HepG2 (cell line): Measurements from ENCODE around the gene WDR91. TPM values are rescaled to one million over a fixed set of nuclear protein-coding genes. Genes with fewer than 3 reads are reported as not detected.
A peak's percentile ranks its signal among the peaks of the same experiment; 100 is the strongest.

Experiments used
- ASH2L ChIP-seq: fragments of 300-600, 200-600 bp; sonication (generic); IDR thresholded peaks from 2 replicates; pipeline ENCODE4 v1.7.0; 2017; ENCODE audit warnings: low read depth, mild to moderate bottlenecking, moderate library complexity, mixed read lengths, low read length; ENCODE audit not compliant: insufficient read length
- CAMTA2 ChIP-seq: sonication (generic); formaldehyde crosslinking; IDR thresholded peaks from 2 replicates; pipeline ENCODE4 v1.4.0; 2020; ENCODE audit warnings: mild to moderate bottlenecking, missing genetic modification reagents, borderline replicate concordance
- CCDC6 ChIP-seq: sonication (generic); formaldehyde crosslinking; IDR thresholded peaks from 2 replicates; pipeline ENCODE4 v1.8.1; 2022; ENCODE audit warnings: mild to moderate bottlenecking, missing genetic modification reagents, moderate library complexity
- DBP ChIP-seq: sonication (generic); formaldehyde crosslinking; IDR thresholded peaks from 2 replicates; pipeline ENCODE4 v1.4.0; 2020; ENCODE audit warnings: missing genetic modification reagents; ENCODE audit errors: not compliant biosample characterization
- HES4 ChIP-seq: sonication (generic); formaldehyde crosslinking; IDR thresholded peaks from 2 replicates; pipeline ENCODE4 v1.9.0; 2021; ENCODE audit warnings: mild to moderate bottlenecking, missing genetic modification reagents, borderline replicate concordance
- HHEX ChIP-seq: IDR thresholded peaks from 2 replicates; pipeline ENCODE4 v1.6.1; 2016; ENCODE audit warnings: control low read depth
- IRX3 ChIP-seq: sonication (generic); formaldehyde crosslinking; IDR thresholded peaks from 2 replicates; pipeline ENCODE4 v1.8.1; 2023; ENCODE audit warnings: mild to moderate bottlenecking, low read depth, missing genetic modification reagents, borderline replicate concordance
- JUND ChIP-seq: sonication (generic); formaldehyde crosslinking; IDR thresholded peaks from 2 replicates; pipeline ENCODE4 v1.8.0; 2022; ENCODE audit warnings: mild to moderate bottlenecking, missing genetic modification reagents
- MEF2D ChIP-seq: sonication (generic); formaldehyde crosslinking; IDR thresholded peaks from 2 replicates; pipeline ENCODE4 v1.5.1; 2020; ENCODE audit warnings: mild to moderate bottlenecking, missing genetic modification reagents
- REST ChIP-seq, 2 experiments: IDR thresholded peaks; 2 replicates each; pipeline ENCODE4 v1.6.1; 2011 to 2012; ENCODE audit warnings: low read length in 2 of 2, borderline replicate concordance in 1 of 2, low read depth in 1 of 2, mild to moderate bottlenecking in 1 of 2, moderate library complexity in 1 of 2
- THAP11 ChIP-seq: IDR thresholded peaks from 2 replicates; pipeline ENCODE4 v1.6.1; 2016; ENCODE audit warnings: missing biosample characterization, missing genetic modification reagents
- TSC22D2 ChIP-seq: sonication (generic); formaldehyde crosslinking; IDR thresholded peaks from 2 replicates; pipeline ENCODE4 v1.5.1; 2020; ENCODE audit warnings: missing genetic modification reagents, mild to moderate bottlenecking, borderline replicate concordance
- ZNF251 ChIP-seq: sonication (generic); formaldehyde crosslinking; IDR thresholded peaks from 2 replicates; pipeline ENCODE4 v1.9.0; 2021; ENCODE audit warnings: mild to moderate bottlenecking, missing genetic modification reagents
- ZNF484 ChIP-seq: sonication (generic); formaldehyde crosslinking; IDR thresholded peaks from 2 replicates; pipeline ENCODE4 v1.5.1; 2020; ENCODE audit warnings: mild to moderate bottlenecking, low read depth, missing genetic modification reagents, borderline replicate concordance
- ZNF550 ChIP-seq: sonication (generic); formaldehyde crosslinking; IDR thresholded peaks from 2 replicates; pipeline ENCODE4 v1.4.0; 2020; ENCODE audit warnings: mild to moderate bottlenecking, missing genetic modification reagents, borderline replicate concordance
- ZNF556 ChIP-seq: sonication (generic); formaldehyde crosslinking; IDR thresholded peaks from 2 replicates; pipeline ENCODE4 v1.4.0; 2020; ENCODE audit warnings: mild to moderate bottlenecking, missing genetic modification reagents, borderline replicate concordance
- polyA plus RNA-seq, 8 experiments: library from polyadenylated mRNA; depleted of rRNA in 3 of 8; stranded (reverse) in 7 of 8; unstranded in 1 of 8; fragments of >200 nt; fragmentation: Illumina TruSeq in 4 of 8; extraction: Trizol in 4 of 8; gene quantifications; 2 replicates each; pipeline versions ENCODE4 v1.2.1 to v1.2.3, GENCODE V29; 2011 to 2016; ENCODE audit warnings: low read depth in 4 of 8, missing spikeins in 1 of 8, mixed read lengths in 1 of 8; ENCODE audit not compliant: insufficient read depth in 1 of 8
- total RNA-seq, 5 experiments: library from RNA; depleted of rRNA; stranded (reverse); fragments of >200 nt; fragmentation: Illumina TruSeq; extraction: Trizol; gene quantifications; 2 replicates each; pipeline ENCODE4 v1.2.3, GENCODE V29; 2016; ENCODE audit warnings: low read depth in 1 of 5
- TF ChIP-seq, protein P1 (sequence below): IDR thresholded peaks from 2 replicates; pipeline ENCODE4 v1.6.1; 2016; ENCODE audit warnings: missing compliant biosample characterization, missing genetic modification reagents, borderline replicate concordance

Gene WDR91
- total and polyA plus RNA-seq, 2 of the 13 experiments (the other 11 are each of a cell fraction or from before 2014, with no cell fraction given), result 11.6 to 12.1 TPM

DNA sequence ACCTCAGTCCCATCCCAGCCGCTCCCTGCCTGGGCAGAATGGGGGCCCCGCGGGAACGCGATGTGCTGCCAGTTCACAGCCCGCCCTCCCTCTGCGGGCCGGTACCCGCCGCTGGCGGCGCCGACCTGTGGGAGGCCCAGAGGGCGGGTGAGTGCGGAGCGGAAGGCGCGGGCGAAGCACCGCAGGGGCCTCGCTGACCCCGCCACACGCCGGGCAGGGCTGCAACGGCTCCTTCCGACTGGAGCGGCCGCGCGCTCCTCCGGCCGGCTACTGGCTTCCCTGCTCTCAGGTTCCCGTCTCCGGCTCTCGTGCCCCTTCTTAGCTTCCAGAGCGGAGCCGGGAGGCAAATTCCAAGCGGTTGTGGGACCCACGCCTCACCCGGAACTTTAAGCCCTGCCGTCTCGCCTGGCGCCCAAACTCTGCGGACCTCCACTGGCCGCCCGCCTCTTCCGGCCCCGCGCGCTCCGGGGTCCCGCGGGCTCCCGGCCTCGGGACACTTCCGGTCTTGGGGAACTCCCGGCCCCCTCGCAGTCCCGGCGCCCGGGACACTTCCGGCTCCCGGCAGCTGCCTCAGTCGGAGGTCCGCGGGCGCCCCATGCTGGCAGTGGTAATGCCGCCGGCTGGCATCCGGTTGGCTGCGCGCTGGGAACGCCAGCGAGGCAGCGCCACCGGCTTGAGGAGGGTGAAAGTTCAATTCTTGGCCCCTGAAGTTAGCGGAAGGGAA is 40.9 kb downstream of the WDR91 start, which contains the start of gene CYREN (continued):
- TF ChIP-seq DBP (CRISPR knock-in tag), result no peak
- peak; percentile 91 for TF ChIP-seq THAP11 (CRISPR knock-in tag)
- TF ChIP-seq, protein P1, sequence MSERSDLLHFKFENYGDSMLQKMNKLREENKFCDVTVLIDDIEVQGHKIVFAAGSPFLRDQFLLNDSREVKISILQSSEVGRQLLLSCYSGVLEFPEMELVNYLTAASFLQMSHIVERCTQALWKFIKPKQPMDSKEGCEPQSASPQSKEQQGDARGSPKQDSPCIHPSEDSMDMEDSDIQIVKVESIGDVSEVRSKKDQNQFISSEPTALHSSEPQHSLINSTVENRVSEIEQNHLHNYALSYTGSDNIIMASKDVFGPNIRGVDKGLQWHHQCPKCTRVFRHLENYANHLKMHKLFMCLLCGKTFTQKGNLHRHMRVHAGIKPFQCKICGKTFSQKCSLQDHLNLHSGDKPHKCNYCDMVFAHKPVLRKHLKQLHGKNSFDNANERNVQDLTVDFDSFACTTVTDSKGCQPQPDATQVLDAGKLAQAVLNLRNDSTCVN, result peak; percentile 57; the same call in 1 of the 2 replicates
- 0 out of 2 replicates have a peak, but pooled peaks have one; percentile 35 for TF ChIP-seq IRX3 (CRISPR knock-in tag)
- TF ChIP-seq MEF2D, result peak; percentile 62
- 0 out of 2 replicates have a peak, but pooled peaks have one; percentile 54 for TF ChIP-seq ZNF550 (CRISPR knock-in tag)
- TF ChIP-seq HHEX, result no peak
- no peak; the same call in 1 of the 2 replicates for TF ChIP-seq TSC22D2 (CRISPR knock-in tag)
- no peak; a peak in 1 of 4 replicates for TF ChIP-seq REST (IDR thresholded peaks at IDR 0.05; ENCODE audit: borderline replicate concordance in 1 of 2, low read depth in 1 of 2, low read length in 2 of 2)
- TF ChIP-seq ZNF251 (CRISPR knock-in tag), result no peak
- TF ChIP-seq CCDC6 (CRISPR knock-in tag), result peak; percentile 31; the same call in 1 of the 2 replicates
- TF ChIP-seq ZNF556 (CRISPR knock-in tag), result peak; percentile 84; the same call in 1 of the 2 replicates
- TF ChIP-seq CAMTA2 (CRISPR knock-in tag), result peak; percentile 92
- TF ChIP-seq HES4 (CRISPR knock-in tag), result peak; percentile 72; the same call in 1 of the 2 replicates
- TF ChIP-seq ASH2L, result peak; percentile 90
- no peak for TF ChIP-seq JUND (CRISPR knock-in tag)
- TF ChIP-seq ZNF484 (CRISPR knock-in tag), result no peak
